HFFc6 (cell line): ENCODE results near the gene GBX1. TPM values are rescaled to one million over a fixed set of nuclear protein-coding genes. Genes with fewer than 3 reads are reported as not detected.

Experiments used
- DNase-seq: peaks from one replicate; pipeline ENCODE4 v3.0.0-alpha.2; 2018
- H3K27ac Mint-ChIP-seq: 2 replicates; pipeline ENCODE4 v1.8.0; 2020; ENCODE audit warnings: mild to moderate bottlenecking, mixed read lengths
- H3K27me3 Mint-ChIP-seq: 2 replicates; pipeline ENCODE4 v1.8.0; 2021; ENCODE audit warnings: mild to moderate bottlenecking, moderate library complexity, mixed read lengths; ENCODE audit not compliant: insufficient read depth
- H3K36me3 Mint-ChIP-seq: 2 replicates; pipeline ENCODE4 v1.8.0; 2021; ENCODE audit warnings: low read depth, mixed read lengths
- H3K4me1 Mint-ChIP-seq: 2 replicates; pipeline ENCODE4 v1.8.0; 2020; ENCODE audit warnings: low read depth, mixed read lengths
- H3K4me3 Mint-ChIP-seq: 2 replicates; pipeline ENCODE4 v1.8.0; 2020; ENCODE audit warnings: mild to moderate bottlenecking, moderate library complexity, mixed read lengths
- H3K9me3 Mint-ChIP-seq: 2 replicates; pipeline ENCODE4 v1.8.0; 2020; ENCODE audit warnings: mild to moderate bottlenecking, mixed read lengths
- CTCF ChIP-seq: fragments of 200-600 bp; sonication (generic); IDR thresholded peaks from 2 replicates; pipeline ENCODE4 v1.5.0; 2021; ENCODE audit warnings: antibody characterized with exemption, mild to moderate bottlenecking
- total RNA-seq, 6 experiments: library from RNA; stranded (reverse); fragmentation: NEBNext Ultra II Directional; extraction: Animal tissue kit (Norgen Biotek cat#: 25700); gene quantifications; 2 replicates in 1 of 6; 3 replicates in 5 of 6; pipeline ENCODE4 v1.2.3, GENCODE V29; 2021

Gene GBX1
- total RNA-seq, 6 experiments from 2014 or later: not detected

GRCh38 chr7:151150388-151150787 lies 17.1 kb downstream of the GBX1 start:
- Mint-ChIP-seq H3K9me3 (no peaks in the 10 kb centered on the region), H3K4me3 (no peak overlapping the region), H3K4me1 (no peaks in the 10 kb centered on the region), H3K27me3 (peaks cover 16% of the 10 kb centered on the region), H3K27ac (no peak overlapping the region), H3K36me3 (no peaks in the 10 kb centered on the region)
- TF ChIP-seq CTCF: no peak
- DNase-seq: no peak

DNA sequence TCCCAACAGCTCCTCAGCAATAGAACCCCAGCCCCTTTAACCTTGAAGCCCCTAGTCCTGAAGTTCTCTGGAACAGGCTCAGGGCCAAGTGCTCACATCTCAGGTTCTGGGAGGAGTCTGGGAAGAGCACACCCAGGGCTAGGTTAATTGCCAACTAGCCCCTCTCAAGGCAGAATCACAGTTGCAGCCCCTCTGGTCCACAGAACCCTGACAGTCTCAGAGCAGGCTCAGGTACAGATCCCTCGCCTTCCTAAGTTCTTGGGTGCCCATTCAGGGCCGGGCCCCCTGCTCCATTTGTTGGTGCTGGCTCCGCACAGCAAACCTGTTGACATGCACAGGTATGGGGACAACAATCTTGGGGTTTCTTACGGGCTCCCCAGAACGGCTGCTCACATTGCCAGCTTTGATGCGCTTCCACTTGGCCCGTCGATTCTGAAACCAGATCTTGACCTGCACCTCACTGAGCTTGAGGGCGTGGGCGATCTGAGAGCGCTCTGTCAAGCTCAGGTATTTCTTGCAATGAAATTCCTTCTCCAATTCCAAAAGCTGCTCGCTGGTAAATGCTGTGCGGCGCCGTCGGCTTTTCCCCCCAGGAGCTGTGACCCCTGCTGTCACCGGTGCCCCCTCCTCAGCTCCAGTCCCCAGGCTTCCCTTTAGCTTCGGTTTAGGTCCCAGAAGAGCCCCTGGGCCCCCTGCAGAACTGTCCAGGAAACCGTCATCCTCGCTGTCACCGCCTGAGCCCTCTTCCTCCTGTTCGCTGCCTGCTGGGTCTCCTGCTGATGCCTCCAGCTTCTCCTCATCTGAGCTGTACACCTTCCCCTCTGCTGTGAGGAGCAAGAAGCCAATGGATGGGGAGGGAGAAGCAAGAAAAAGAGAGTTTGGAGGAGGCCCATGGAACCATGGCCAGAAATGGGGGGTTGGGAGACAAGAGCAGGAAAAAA lies 18.9 kb downstream of the GBX1 start:
- no peak overlapping the region for H3K4me3 Mint-ChIP-seq
- TF ChIP-seq CTCF: no peak

DNA sequence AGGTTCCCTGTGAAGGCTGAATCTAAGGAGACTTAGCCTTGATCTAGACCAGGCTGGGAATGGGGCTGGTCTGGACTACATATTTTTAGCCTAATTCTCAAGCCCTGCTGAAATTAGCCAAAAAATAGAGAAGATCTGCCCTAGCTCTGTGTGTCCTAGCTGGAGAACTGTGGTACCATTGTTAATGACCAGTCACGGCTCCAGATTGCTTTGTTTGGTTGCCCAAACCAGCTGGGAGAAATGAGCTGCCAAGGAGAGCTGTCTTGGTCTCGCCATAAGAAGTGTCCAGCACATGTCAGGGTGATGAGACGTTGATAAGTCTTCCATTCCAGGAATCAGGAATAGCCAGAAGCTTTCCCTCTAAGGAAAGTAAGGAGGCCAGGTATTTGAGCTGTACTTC lies 20.7 kb downstream of the GBX1 start:
- no peak for TF ChIP-seq CTCF
- H3K27ac Mint-ChIP-seq: no peak overlapping the region
- H3K4me3 Mint-ChIP-seq: no peak overlapping the region
- H3K27me3 Mint-ChIP-seq: peaks cover 13% of the 10 kb centered on the region
- H3K36me3 Mint-ChIP-seq: peaks cover 15% of the 10 kb centered on the region; the same call in 1 of the 2 replicates
- no peaks in the 10 kb centered on the region for H3K4me1 Mint-ChIP-seq
- no peak for DNase-seq
- H3K9me3 Mint-ChIP-seq: no peaks in the 10 kb centered on the region

More for the DNA sequence above, 18.9 kb downstream of the GBX1 start:
- Mint-ChIP-seq H3K9me3 (no peaks in the 10 kb centered on the region), H3K27ac (no peak overlapping the region), H3K4me1 (no peaks in the 10 kb centered on the region), H3K36me3 (peaks cover 9% of the 10 kb centered on the region; the same call in 1 of the 2 replicates), H3K27me3 (peaks cover 7% of the 10 kb centered on the region)
- no peak for DNase-seq

DNA sequence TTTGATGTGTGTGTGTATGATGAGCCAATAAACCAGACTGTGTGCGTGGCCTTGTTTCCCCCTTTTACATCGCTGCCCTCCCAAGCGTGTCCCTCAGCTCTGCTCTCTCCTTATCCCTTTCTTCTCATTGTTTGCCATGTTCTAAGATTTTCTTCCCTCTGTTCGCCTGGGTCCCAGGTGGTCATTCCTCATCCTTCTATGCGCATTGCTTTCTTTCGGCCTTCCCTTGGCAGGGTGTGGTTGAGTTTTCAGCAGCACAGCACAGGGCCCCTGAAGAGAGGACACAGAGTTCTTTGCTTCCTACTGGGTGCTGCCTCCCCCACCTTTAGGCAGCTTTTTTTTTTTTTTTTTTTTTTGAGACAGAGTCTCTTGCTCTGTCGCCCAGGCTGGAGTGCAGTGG lies 23.1 kb downstream of the GBX1 start:
- no peak overlapping the region for H3K27ac Mint-ChIP-seq
- H3K27me3 Mint-ChIP-seq: peaks cover 14% of the 10 kb centered on the region
- no peak for TF ChIP-seq CTCF
- H3K36me3 Mint-ChIP-seq: peaks cover 20% of the 10 kb centered on the region; the same call in 1 of the 2 replicates
- H3K9me3 Mint-ChIP-seq: no peaks in the 10 kb centered on the region
- no peak for DNase-seq
- H3K4me3 Mint-ChIP-seq: no peak overlapping the region
- no peaks in the 10 kb centered on the region for H3K4me1 Mint-ChIP-seq

DNA sequence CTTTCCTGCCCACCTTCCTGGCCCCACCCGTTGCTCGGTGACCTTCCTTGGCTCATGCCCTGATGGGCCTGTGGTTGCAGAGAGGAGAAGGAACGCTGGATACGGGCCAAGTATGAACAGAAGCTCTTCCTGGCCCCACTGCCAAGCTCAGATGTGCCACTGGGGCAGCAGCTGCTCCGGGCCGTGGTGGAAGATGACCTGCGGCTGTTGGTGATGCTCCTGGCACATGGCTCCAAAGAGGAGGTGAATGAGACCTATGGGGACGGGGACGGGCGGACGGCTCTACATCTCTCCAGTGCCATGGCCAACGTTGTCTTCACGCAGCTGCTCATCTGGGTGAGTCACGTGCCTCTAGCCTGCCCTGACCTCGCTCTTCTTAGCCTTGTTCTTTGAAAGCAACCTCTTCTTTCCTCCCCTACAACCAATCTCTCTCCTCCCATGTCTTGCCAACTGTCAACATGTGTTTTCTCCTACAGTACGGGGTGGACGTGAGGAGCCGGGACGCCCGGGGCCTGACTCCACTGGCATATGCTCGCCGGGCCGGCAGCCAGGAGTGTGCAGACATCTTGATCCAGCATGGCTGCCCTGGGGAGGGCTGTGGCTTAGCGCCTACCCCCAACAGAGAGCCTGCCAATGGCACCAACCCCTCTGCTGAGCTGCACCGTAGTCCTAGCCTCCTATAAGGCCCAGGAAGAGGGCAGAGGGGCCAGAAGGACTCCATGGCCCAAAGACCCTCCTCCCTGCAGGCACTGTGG lies 24.1 kb downstream of the GBX1 start:
- TF ChIP-seq CTCF: no peak
- no peak overlapping the region for H3K27ac Mint-ChIP-seq
- peaks cover 16% of the 10 kb centered on the region for H3K27me3 Mint-ChIP-seq
- no peak for DNase-seq
- H3K4me1 Mint-ChIP-seq: no peaks in the 10 kb centered on the region
- peaks cover 20% of the 10 kb centered on the region; the same call in 1 of the 2 replicates for H3K36me3 Mint-ChIP-seq
- H3K9me3 Mint-ChIP-seq: no peaks in the 10 kb centered on the region
- H3K4me3 Mint-ChIP-seq: no peak overlapping the region
